SH-SY5Y (cell line): Measurements from ENCODE around the gene TGM1.

Experiments
- GATA2 ChIP-seq: IDR thresholded peaks from 2 replicates; pipeline ENCODE4 v1.6.1; 2011; ENCODE audit warnings: mild to moderate bottlenecking, low read depth, low read length
- GATA3 ChIP-seq: IDR thresholded peaks from 2 replicates; pipeline ENCODE4 v1.6.1; 2011; ENCODE audit warnings: low read depth, mild to moderate bottlenecking, low read length, moderate library complexity

GRCh38 chr14:24213866-24214662, 48.9 kb downstream of the TGM1 start:
- TF ChIP-seq GATA2 (no peak), GATA3 (no peak)
